A549 (cell line): ENCODE data around the gene SLITRK6. TPM values are rescaled to one million over a fixed set of nuclear protein-coding genes. Genes with fewer than 3 reads are reported as not detected.
A peak's percentile ranks its signal among the peaks of the same experiment; 100 is the strongest.

Source experiments
- ATAC-seq, 2 experiments: fragments of 200-7000 bp in 1 of 2; fragments of >200 bp in 1 of 2; cut with Nextera tagmentation in 1 of 2; cut with Tn5 transposase in 1 of 2; 3 replicates each; pipeline versions ENCODE4 v1.8.0 to v1.9.1; 2018 to 2020; ENCODE audit warnings: mild to moderate bottlenecking in 1 of 2, moderate library complexity in 1 of 2
- CTCF ChIA-PET: fragments of 300-600 bp; sonication (Branson Sonifier 250); formaldehyde crosslinking; extraction: SDS; loops from one replicate; lab custom pipeline; 2021; ENCODE audit warnings: antibody characterized with exemption, inconsistent platforms; lab: Yijun Ruan, JAX
- POLR2A ChIA-PET: fragments of 350-600 bp; formaldehyde crosslinking; extraction: SDS; loops from one replicate; lab custom pipeline; 2021; ENCODE audit warnings: antibody characterized with exemption, inconsistent platforms; lab: Yijun Ruan, JAX
- DNase-seq, 2 experiments: peaks; one replicate each; pipeline versions ENCODE4 v3.0.0 to v3.0.0-alpha.2; 2011 to 2016; ENCODE audit warnings: low read depth in 1 of 2, low spot score in 1 of 2
- FAIRE-seq: peaks from 2 replicates; lab custom pipeline; 2011; peaks lifted over from hg19 to GRCh38; lab: Jason Lieb, UNC
- H3K27ac ChIP-seq, 2 experiments: fragments of >200 bp; sonication (Bioruptor Twin); formaldehyde crosslinking; 3 replicates each; pipeline ENCODE4 v1.5.1; 2016 to 2017
- H3K4me1 ChIP-seq: fragments of >200 bp; sonication (Bioruptor Twin); formaldehyde crosslinking; 3 replicates; pipeline ENCODE4 v1.6.1; 2016
- H3K4me2 ChIP-seq: fragments of >200 bp; sonication (Bioruptor Twin); formaldehyde crosslinking; 3 replicates; pipeline ENCODE4 v1.6.1; 2016
- H3K4me3 ChIP-seq: fragments of >200 bp; sonication (Bioruptor Twin); formaldehyde crosslinking; 3 replicates; pipeline ENCODE4 v1.5.1; 2016
- H3K9me3 ChIP-seq: fragments of >200 bp; sonication (Bioruptor Twin); formaldehyde crosslinking; 3 replicates; pipeline ENCODE4 v1.6.1; 2016
- CBX8 ChIP-seq: fragments of 200-600 bp; sonication (generic); IDR thresholded peaks from 2 replicates; pipeline ENCODE4 v1.6.1; 2016
- CEBPB ChIP-seq, 2 experiments: fragments of >200 bp in 1 of 2; sonication (Bioruptor Twin) in 1 of 2; formaldehyde crosslinking in 1 of 2; IDR thresholded peaks; 2 replicates each; pipeline ENCODE4 v1.6.1; 2012 to 2016
- CHD4 ChIP-seq: fragments of 200-600 bp; sonication (generic); IDR thresholded peaks from 2 replicates; pipeline ENCODE4 v1.6.1; 2016; ENCODE audit warnings: antibody characterized with exemption, mild to moderate bottlenecking, borderline replicate concordance
- HOXB13 ChIP-seq: fragments of 250-450 bp; sonication (Bioruptor Pico); IDR thresholded peaks from 2 replicates; pipeline ENCODE4 v1.5.0; 2020; ENCODE audit warnings: low read depth, mild to moderate bottlenecking, moderate library complexity
- JUN ChIP-seq, 2 experiments: fragments of >200 bp; sonication (Bioruptor Twin); formaldehyde crosslinking; IDR thresholded peaks; 2 replicates in 1 of 2; 3 replicates in 1 of 2; pipeline ENCODE4 v1.6.1; 2016 to 2017
- JUNB ChIP-seq: fragments of >200 bp; sonication (Bioruptor Twin); formaldehyde crosslinking; IDR thresholded peaks from 2 replicates; pipeline ENCODE4 v1.6.1; 2016
- KDM1A ChIP-seq: fragments of 200-600 bp; sonication (generic); IDR thresholded peaks from 2 replicates; pipeline ENCODE4 v1.6.1; 2016; ENCODE audit warnings: low read depth, mild to moderate bottlenecking
- NR3C1 ChIP-seq: fragments of >200 bp; sonication (Bioruptor Twin); formaldehyde crosslinking; IDR thresholded peaks from 3 replicates; pipeline ENCODE4 v1.6.1; 2017
- PHF8 ChIP-seq: fragments of 200-600 bp; sonication (generic); IDR thresholded peaks from 2 replicates; pipeline ENCODE4 v1.6.1; 2016; ENCODE audit warnings: low read depth, mild to moderate bottlenecking, antibody characterized with exemption, moderate library complexity, borderline replicate concordance
- POLR2AphosphoS2 ChIP-seq: conservative IDR thresholded peaks from 2 replicates; pipeline ENCODE4 v1.6.1; 2012; ENCODE audit warnings: low read length, improper control_type of control experiment, inconsistent platforms
- RAD21 ChIP-seq, 2 experiments: fragments of >200 bp in 1 of 2; sonication (Bioruptor Twin) in 1 of 2; formaldehyde crosslinking in 1 of 2; IDR thresholded peaks in 1 of 2; conservative IDR thresholded peaks in 1 of 2; 2 replicates in 1 of 2; 3 replicates in 1 of 2; pipeline ENCODE4 v1.6.1; 2012 to 2018; ENCODE audit warnings: inconsistent platforms in 1 of 2
- RARB ChIP-seq: fragments of 250-450 bp; sonication (Bioruptor Pico); IDR thresholded peaks from 2 replicates; pipeline ENCODE4 v1.8.0; 2021; ENCODE audit warnings: mild to moderate bottlenecking, moderate library complexity
- SMC3 ChIP-seq: fragments of >200 bp; sonication (Bioruptor Twin); formaldehyde crosslinking; IDR thresholded peaks from 3 replicates; pipeline ENCODE4 v1.6.1; 2018; ENCODE audit warnings: inconsistent platforms
- ZFP36 ChIP-seq: fragments of 450-650 bp; IDR thresholded peaks from 2 replicates; pipeline ENCODE4 v1.6.1; 2014; ENCODE audit warnings: borderline replicate concordance; ENCODE audit not compliant: partially characterized antibody
- ZNF302 ChIP-seq: fragments of 250-450 bp; sonication (Bioruptor Pico); IDR thresholded peaks from 2 replicates; pipeline ENCODE4 v1.9.0; 2021; ENCODE audit warnings: inconsistent platforms, mild to moderate bottlenecking, moderate library complexity
- WGBS: methylation state at CpG from one replicate; pipeline ENCODE4 v1.1.6; 2017; ENCODE audit errors: missing lambda C conversion rate; 5-methylcytosine and 5-hydroxymethylcytosine counted together
- polyA plus RNA-seq, 4 experiments: library from polyadenylated mRNA; depleted of rRNA in 3 of 4; stranded (reverse); fragments of >200 nt; fragmentation: RNase III in 1 of 4; extraction: RNeasy Plus Mini Kit Qiagen cat#74134 plus additional on column Dnase treatment in 1 of 4; gene quantifications; 2 replicates in 3 of 4; 3 replicates in 1 of 4; pipeline ENCODE4 v1.2.3, GENCODE V29; 2011 to 2017
- TF ChIP-seq, protein P1 (sequence below): fragments of 150-350 bp; IDR thresholded peaks from 2 replicates; pipeline ENCODE4 v1.6.1; 2014; ENCODE audit warnings: low read depth, mild to moderate bottlenecking, low read length
- TF ChIP-seq, protein P2 (sequence below): fragments of >200 bp; sonication (Bioruptor Twin); formaldehyde crosslinking; IDR thresholded peaks from 3 replicates; pipeline ENCODE4 v1.6.1; 2016
- TF ChIP-seq, protein P3 (sequence below): IDR thresholded peaks from 2 replicates; pipeline ENCODE4 v1.6.1; 2012; ENCODE audit warnings: low read depth, borderline replicate concordance
- TF ChIP-seq, protein P4 (sequence below): fragments of >200 bp; sonication (Bioruptor Twin); formaldehyde crosslinking; IDR thresholded peaks from 3 replicates; pipeline ENCODE4 v1.5.1; 2016

Gene SLITRK6
- polyA plus RNA-seq, 2 of the 4 experiments (the other 2 are of a cell fraction), result 0.66 to 18.2 TPM

DNA sequence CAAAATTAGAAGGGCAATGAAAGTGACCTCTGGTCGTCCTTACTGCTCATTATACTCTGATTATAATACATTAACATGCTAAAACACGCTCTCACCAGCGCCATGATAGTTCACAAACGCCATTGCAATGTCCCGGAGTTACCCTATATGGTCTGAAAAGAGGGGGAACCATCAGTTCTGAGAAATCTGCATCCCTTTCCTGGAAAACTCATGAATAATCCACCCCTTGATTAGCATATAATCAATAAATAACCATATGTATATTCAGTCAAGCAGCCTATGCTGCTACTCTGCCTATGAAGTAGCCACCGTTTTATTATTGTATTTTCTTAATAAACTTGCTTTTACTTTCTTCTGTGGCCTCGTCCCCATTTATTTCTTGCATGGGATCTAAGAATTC is 24.6 kb upstream of the SLITRK6 start:
- no peak for ATAC-seq
- Histone ChIP-seq H3K4me1 (no peaks in the 10 kb centered on the region), H3K4me3 (no peak overlapping the region)
- DNase-seq, result no peak
- FAIRE-seq, result no peak
- CTCF ChIA-PET, result interaction anchor here (1.3 kb wide), 1 partner anchor 928 kb away, joined by 4 read pairs; no protein-coding TSS in a partner anchor
- TF ChIP-seq ZNF302 (CRISPR knock-in tag), result no peak
- TF ChIP-seq, all 56 proteins: peak for 0
- Histone ChIP-seq H3K27ac (no peak overlapping the region), H3K4me2 (no peak overlapping the region), H3K9me3 (no peaks in the 10 kb centered on the region)
- 59% methylated on average over 7 of the region's 7 CpGs for WGBS
- POLR2A ChIA-PET, result no interaction called here

DNA sequence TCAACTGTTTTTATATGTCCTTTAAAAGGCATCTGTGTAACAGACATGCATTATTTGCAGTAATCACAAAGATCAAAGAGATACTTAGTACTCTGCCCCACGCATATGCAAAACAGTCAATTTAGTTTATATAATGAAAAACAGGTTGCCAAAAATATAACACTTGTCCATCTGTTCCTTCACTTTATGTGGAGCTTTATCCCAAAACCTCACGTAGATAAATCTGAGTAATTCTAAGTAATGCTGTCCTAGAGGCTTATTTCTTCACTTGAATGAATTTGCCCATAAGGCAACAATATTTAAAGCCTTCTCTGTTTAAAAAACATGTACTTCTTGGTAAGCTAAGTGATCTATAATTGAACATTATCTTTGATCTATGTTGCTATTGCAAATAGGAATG is 20.3 kb upstream of the SLITRK6 start:
- no peak overlapping the region for H3K4me3 ChIP-seq
- H3K9me3 ChIP-seq, result no peaks in the 10 kb centered on the region
- FAIRE-seq, result no peak
- WGBS, result 53% methylated on average over 2 of the region's 2 CpGs
- no peak overlapping the region for H3K4me2 ChIP-seq
- no peak for DNase-seq
- H3K4me1 ChIP-seq, result no peaks in the 10 kb centered on the region
- H3K27ac ChIP-seq, result no peak overlapping the region
- ATAC-seq, result no peak
- ChIA-PET CTCF (interaction anchor here (1.5 kb wide), 1 partner anchor 923 kb away, joined by 6 read pairs; no protein-coding TSS in a partner anchor), POLR2A (no interaction called here)
- TF ChIP-seq ZNF302 (CRISPR knock-in tag) (no peak), SMC3 (no peak), HOXB13 (CRISPR knock-in tag) (no peak), NR3C1 (no peak), JUN (IDR thresholded peaks at IDR 0.05) (no peak), POLR2AphosphoS2 (no peak), RARB (no peak), CBX8 (no peak), KDM1A (no peak), ZFP36 (no peak), CEBPB (IDR thresholded peaks at IDR 0.05) (no peak)
- TF ChIP-seq, protein P1, sequence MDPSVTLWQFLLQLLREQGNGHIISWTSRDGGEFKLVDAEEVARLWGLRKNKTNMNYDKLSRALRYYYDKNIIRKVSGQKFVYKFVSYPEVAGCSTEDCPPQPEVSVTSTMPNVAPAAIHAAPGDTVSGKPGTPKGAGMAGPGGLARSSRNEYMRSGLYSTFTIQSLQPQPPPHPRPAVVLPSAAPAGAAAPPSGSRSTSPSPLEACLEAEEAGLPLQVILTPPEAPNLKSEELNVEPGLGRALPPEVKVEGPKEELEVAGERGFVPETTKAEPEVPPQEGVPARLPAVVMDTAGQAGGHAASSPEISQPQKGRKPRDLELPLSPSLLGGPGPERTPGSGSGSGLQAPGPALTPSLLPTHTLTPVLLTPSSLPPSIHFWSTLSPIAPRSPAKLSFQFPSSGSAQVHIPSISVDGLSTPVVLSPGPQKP, result no peak
- TF ChIP-seq, protein P2, sequence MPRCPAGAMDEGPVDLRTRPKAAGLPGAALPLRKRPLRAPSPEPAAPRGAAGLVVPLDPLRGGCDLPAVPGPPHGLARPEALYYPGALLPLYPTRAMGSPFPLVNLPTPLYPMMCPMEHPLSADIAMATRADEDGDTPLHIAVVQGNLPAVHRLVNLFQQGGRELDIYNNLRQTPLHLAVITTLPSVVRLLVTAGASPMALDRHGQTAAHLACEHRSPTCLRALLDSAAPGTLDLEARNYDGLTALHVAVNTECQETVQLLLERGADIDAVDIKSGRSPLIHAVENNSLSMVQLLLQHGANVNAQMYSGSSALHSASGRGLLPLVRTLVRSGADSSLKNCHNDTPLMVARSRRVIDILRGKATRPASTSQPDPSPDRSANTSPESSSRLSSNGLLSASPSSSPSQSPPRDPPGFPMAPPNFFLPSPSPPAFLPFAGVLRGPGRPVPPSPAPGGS, result no peak
- TF ChIP-seq, protein P3, sequence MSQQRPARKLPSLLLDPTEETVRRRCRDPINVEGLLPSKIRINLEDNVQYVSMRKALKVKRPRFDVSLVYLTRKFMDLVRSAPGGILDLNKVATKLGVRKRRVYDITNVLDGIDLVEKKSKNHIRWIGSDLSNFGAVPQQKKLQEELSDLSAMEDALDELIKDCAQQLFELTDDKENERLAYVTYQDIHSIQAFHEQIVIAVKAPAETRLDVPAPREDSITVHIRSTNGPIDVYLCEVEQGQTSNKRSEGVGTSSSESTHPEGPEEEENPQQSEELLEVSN, result no peak

DNA sequence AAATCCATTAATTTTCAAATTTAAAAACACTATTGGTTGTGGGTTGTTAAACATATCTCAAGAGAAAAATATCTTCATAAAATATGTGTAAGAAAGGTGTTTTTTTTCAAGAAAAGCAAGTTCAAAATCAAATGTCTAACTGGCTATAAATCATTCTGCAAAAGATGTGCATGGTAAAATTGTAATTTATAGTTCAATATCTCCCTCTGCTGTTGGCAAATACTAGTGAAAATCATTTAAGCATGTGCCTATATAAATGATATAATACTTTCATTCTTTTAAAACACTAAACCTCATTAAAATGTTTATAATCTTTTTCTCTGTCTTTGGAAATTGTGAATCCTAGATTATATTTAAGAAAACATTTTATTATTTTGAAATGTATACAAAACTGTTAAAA is 17.2 kb upstream of the SLITRK6 start:
- Histone ChIP-seq H3K4me2 (no peak overlapping the region), H3K4me3 (no peak overlapping the region), H3K4me1 (no peaks in the 10 kb centered on the region), H3K27ac (no peak overlapping the region), H3K9me3 (no peaks in the 10 kb centered on the region)
- DNase-seq (peak in 1 of 2 experiments; percentile 18), FAIRE-seq (no peak), ATAC-seq (no peak)
- POLR2A ChIA-PET, result no interaction called here
- CTCF ChIA-PET, result interaction anchor here (2.7 kb wide), 1 partner anchor 920 kb away, joined by 12 read pairs; no protein-coding TSS in a partner anchor
- peak; percentile 69 for TF ChIP-seq SMC3
- TF ChIP-seq RAD21 (conservative IDR thresholded peaks at IDR 0.05 in 1 of 2, IDR thresholded peaks at IDR 0.05 in 1 of 2), result peak; percentile 57 to 71
- no peak for TF ChIP-seq JUNB
- TF ChIP-seq, protein P4, sequence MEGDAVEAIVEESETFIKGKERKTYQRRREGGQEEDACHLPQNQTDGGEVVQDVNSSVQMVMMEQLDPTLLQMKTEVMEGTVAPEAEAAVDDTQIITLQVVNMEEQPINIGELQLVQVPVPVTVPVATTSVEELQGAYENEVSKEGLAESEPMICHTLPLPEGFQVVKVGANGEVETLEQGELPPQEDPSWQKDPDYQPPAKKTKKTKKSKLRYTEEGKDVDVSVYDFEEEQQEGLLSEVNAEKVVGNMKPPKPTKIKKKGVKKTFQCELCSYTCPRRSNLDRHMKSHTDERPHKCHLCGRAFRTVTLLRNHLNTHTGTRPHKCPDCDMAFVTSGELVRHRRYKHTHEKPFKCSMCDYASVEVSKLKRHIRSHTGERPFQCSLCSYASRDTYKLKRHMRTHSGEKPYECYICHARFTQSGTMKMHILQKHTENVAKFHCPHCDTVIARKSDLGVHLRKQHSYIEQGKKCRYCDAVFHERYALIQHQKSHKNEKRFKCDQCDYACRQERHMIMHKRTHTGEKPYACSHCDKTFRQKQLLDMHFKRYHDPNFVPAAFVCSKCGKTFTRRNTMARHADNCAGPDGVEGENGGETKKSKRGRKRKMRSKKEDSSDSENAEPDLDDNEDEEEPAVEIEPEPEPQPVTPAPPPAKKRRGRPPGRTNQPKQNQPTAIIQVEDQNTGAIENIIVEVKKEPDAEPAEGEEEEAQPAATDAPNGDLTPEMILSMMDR, result peak; percentile 40; the same call in 2 of the 3 replicates
- TF ChIP-seq, protein P3, result no peak
- TF ChIP-seq CHD4, result no peak
- TF ChIP-seq, protein P1, result no peak
- no peak for TF ChIP-seq PHF8
